SJCRH30 (cell line): ENCODE measurements around the gene SOHLH1. TPM values are rescaled to one million over a fixed set of nuclear protein-coding genes. Genes with fewer than 3 reads are reported as not detected.

Source experiments
- DNase-seq, 2 experiments: peaks; one replicate each; pipeline ENCODE4 v3.0.0-alpha.2; 2015 to 2020
- H3K27ac ChIP-seq: fragments of 250-450 bp; sonication (Bioruptor Pico); 2 replicates; pipeline ENCODE4 v1.5.1; 2020; ENCODE audit warnings: mild to moderate bottlenecking, moderate library complexity
- H3K27me3 ChIP-seq: fragments of 250-450 bp; sonication (Bioruptor Pico); 2 replicates; pipeline ENCODE4 v1.5.1; 2020; ENCODE audit warnings: mild to moderate bottlenecking, moderate library complexity
- H3K36me3 ChIP-seq: fragments of 250-450 bp; sonication (Bioruptor Pico); 2 replicates; pipeline ENCODE4 v1.5.1; 2020; ENCODE audit warnings: mild to moderate bottlenecking, moderate library complexity
- H3K4me1 ChIP-seq: fragments of 250-450 bp; sonication (Bioruptor Pico); 2 replicates; pipeline ENCODE4 v1.5.1; 2020; ENCODE audit warnings: mild to moderate bottlenecking, moderate library complexity
- H3K4me3 ChIP-seq: fragments of 250-450 bp; sonication (Bioruptor Pico); 2 replicates; pipeline ENCODE4 v1.5.1; 2020; ENCODE audit warnings: mild to moderate bottlenecking, moderate library complexity
- H3K9me3 ChIP-seq: fragments of 250-450 bp; sonication (Bioruptor Pico); replicated peaks from 2 replicates; pipeline ENCODE4 v1.5.1; 2020; ENCODE audit warnings: mild to moderate bottlenecking, moderate library complexity
- total RNA-seq: library from RNA; depleted of rRNA; stranded (reverse); fragments of >200 nt; shearing (Covaris generic); gene quantifications from 2 replicates; pipeline ENCODE4 v1.2.3, GENCODE V29; 2014; rRNA removed

Gene SOHLH1
- total RNA-seq, 1 experiment from 2014 or later, result 2.1 TPM

- H3K4me3 ChIP-seq, result no peak overlapping the region
- no peak for DNase-seq
- H3K27me3 ChIP-seq, result no peaks in the 10 kb centered on the region
- H3K4me1 ChIP-seq, result no peaks in the 10 kb centered on the region
- H3K27ac ChIP-seq, result no peak overlapping the region
- peaks cover 29% of the 10 kb centered on the region for H3K9me3 ChIP-seq
- H3K36me3 ChIP-seq, result no peaks in the 10 kb centered on the region
Observed at GRCh38 chr9:135650408-135650807, 48.9 kb downstream of the SOHLH1 start.

GRCh38 chr9:135649508-135649907 lies 49.8 kb downstream of the SOHLH1 start:
- H3K27ac ChIP-seq, result no peak overlapping the region
- no peaks in the 10 kb centered on the region for H3K4me1 ChIP-seq
- H3K36me3 ChIP-seq, result no peaks in the 10 kb centered on the region
- H3K4me3 ChIP-seq, result no peak overlapping the region
- DNase-seq, result no peak
- H3K27me3 ChIP-seq, result no peaks in the 10 kb centered on the region
- H3K9me3 ChIP-seq, result peaks cover 35% of the 10 kb centered on the region

DNA sequence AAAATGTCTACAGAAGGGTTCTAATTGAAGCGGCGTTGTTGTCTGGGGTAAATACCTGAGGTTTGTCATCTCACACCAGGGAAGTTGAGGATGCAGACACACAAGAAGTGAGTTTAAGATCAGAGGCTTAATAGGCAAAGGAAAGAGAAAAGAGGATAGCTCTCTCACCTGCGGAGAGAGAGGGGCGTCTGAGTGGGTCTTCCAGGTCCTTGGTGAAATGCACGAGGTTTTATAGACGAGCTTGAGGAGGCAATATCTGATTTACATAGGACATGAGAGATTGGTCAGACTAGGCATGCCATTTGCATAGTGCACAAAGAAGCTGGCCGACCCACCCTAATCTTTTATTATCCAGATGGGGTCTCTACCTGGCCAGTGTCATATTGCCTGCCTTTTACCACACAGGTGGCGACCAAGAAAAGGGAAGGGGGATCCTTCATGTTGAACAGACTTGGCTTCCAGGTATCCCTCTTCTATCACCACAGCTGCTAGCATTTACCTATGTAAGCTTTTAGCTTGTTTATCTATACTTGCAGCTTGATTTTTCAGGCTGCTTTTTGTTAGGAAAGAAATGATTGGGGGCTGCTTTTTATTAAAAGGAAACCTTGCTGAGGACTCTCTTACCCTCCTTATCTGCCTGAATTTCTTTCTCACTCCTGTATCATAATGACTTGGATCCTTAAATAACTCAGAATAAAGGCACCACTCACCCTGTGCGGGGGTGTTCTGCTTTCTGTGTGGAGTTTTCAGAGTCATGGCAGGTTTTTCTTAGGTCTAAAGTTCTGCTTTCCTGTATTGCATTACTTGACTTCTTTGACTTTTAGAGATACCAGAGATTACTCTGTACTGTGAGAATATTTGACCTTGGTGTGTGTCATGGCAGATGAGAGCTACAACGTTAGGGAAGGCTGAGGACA lies 50.5 kb downstream of the SOHLH1 start:
- Histone ChIP-seq H3K4me1 (no peaks in the 10 kb centered on the region), H3K27ac (no peak overlapping the region), H3K9me3 (peaks cover 34% of the 10 kb centered on the region), H3K4me3 (no peak overlapping the region), H3K36me3 (no peaks in the 10 kb centered on the region), H3K27me3 (no peaks in the 10 kb centered on the region)
- DNase-seq, result no peak

DNA sequence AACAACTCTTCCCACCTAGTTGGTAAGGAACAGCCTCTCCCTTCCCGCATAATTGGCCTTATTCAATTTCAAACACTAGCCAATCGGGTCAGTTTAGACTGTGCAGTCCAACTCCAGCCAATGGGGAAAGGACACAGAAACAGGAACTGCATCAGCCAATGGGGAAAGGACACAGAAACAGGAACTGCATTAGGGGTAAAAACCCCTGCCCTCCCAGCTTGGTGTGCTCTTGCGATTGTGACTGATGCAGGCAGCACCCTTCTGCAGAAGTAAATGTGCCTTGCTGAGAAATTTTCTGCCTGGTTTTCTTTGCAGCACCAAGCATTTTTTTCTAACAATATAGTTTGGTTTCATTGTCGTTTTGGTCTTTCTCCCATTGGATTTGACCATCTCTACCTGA lies 51.4 kb downstream of the SOHLH1 start:
- peaks cover 26% of the 10 kb centered on the region for H3K9me3 ChIP-seq
- H3K36me3 ChIP-seq, result no peaks in the 10 kb centered on the region
- no peaks in the 10 kb centered on the region for H3K4me1 ChIP-seq
- DNase-seq, result no peak
- no peaks in the 10 kb centered on the region for H3K27me3 ChIP-seq
- no peak overlapping the region for H3K27ac ChIP-seq
- H3K4me3 ChIP-seq, result no peak overlapping the region

GRCh38 chr9:135644631-135645218 lies 54.6 kb downstream of the SOHLH1 start:
- peaks cover 25% of the 10 kb centered on the region for H3K9me3 ChIP-seq
- H3K27me3 ChIP-seq, result no peaks in the 10 kb centered on the region
- no peak for DNase-seq
- H3K27ac ChIP-seq, result no peak overlapping the region
- no peak overlapping the region for H3K4me3 ChIP-seq
- H3K4me1 ChIP-seq, result no peaks in the 10 kb centered on the region; the same call in 1 of the 2 replicates
- H3K36me3 ChIP-seq, result no peaks in the 10 kb centered on the region

Other genes starting within 250 kb of the SOHLH1 start
- gene PPP1R26, start 219.7 kb downstream of the SOHLH1 start, total RNA-seq, result 6.6 and 7.6 TPM in 2 replicates
- gene MRPS2, start 198.8 kb downstream of the SOHLH1 start, total RNA-seq, result 68.0 and 68.6 TPM in 2 replicates
- not detected in 2 replicates for gene LCN1, start 178.0 kb downstream of the SOHLH1 start, total RNA-seq
- not detected in 2 replicates for gene OBP2A, start 153.4 kb downstream of the SOHLH1 start, total RNA-seq
- not detected in 2 replicates for gene PAEP, start 137.7 kb downstream of the SOHLH1 start, total RNA-seq
- not detected in 2 replicates for gene GLT6D1, start 59.9 kb downstream of the SOHLH1 start, total RNA-seq
- gene LCN9, start 36.2 kb downstream of the SOHLH1 start, total RNA-seq, result not detected in 2 replicates
- gene KCNT1, start 2.7 kb upstream of the SOHLH1 start, total RNA-seq, result 0.33 and 0.51 TPM in 2 replicates
- gene CAMSAP1, start 208.1 kb upstream of the SOHLH1 start, total RNA-seq, result 34.4 and 42.3 TPM in 2 replicates